Measurements from ENCODE around the gene DDX25.
"Not testable (repeated sequence)": the region's sequence is repeated elsewhere in the genome, so short reads cannot be mapped to it uniquely, and the experiment has no call there.

Gene DDX25

DNA sequence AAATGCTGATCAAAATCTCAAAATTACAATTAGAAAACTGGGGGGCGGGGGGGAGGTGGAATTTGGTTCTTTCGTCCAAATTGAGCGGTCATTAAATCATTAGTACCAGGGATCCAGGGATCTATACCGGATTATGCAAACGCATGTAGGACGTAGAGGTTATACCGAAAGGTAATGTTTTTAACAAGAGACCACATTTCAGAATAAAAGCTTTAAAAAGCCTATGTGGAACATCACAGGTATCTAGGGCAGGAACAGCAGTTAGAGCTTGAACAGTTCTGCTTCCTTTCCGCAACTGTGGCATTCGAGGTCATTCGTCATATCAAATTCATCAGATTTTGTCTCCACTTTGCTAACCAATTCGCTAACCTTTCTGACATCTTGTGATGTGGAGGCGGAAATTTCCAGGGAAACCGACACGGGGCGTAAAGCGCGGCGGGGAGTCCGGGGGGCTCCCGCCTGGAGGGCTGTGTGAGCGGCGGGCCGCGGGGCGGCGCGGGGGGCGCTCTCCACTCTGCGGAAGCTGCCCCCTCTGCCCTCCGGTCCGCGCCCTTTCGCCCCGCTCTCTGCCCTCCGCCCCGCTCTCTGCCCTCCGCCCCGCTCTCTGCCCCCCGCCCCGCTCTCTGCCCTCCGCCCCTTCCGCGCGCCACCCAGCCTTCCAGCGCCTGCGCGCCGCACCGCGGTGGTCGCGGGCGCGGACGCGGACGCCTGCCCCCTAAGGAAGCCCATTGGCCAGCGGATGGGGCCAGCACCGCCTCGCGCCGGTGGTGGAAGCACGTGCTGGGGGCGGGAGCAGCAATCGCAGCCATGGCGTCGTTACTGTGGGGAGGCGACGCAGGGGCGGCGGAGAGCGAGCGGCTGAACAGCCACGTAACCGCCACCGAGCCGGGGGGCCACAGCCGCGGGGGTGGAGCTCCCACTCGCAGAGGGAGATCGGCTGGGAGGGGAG lies at the start of gene DDX25:
DDX25 (plus strand) TSS at position 798 of the 949 bp plus-strand sequence; CDS start at position 808, 10 bp downstream.
- peak; percentile 15 for DNase-seq

DNA sequence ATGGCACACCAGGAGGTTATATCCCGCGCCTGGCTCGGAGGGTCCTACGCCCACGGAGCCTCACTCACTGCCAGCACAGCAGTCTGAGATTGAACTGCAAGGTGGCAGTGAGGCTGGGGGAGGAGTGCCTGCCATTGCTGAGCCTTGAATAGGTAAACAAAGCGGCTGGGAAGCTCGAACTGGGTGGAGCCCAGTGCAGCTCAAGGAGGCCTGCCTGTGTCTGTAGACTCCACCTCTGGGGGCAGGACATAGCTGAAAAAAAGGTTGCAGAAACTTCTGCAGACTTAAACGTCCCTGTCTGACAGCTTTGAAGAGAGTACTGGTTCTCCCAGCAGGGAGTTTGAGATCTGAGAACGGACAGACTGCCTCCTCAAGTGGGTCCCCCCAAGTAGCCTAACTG lies 46.6 kb upstream of the DDX25 start:
- not testable (repeated sequence) for DNase-seq

DNA sequence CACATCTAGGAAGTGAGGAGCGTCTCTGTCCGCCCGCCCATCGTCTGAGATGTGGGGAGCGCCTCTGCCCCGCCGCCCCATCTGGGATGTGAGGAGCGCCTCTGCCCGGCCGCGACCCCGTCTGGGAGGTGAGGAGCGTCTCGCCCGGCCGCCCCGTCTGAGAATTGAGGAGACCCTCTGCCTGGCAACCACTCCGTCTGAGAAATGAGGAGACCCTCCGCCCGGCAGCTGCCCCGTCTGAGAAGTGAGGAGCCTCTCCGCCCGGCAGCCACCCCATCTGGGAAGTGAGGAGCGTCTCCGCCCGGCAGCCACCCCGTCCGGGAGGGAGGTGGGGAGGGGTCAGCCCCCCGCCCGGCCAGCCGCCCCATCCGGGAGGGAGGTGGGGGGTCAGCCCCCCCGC lies 41.5 kb upstream of the DDX25 start:
- DNase-seq, result not testable (repeated sequence)

DNA sequence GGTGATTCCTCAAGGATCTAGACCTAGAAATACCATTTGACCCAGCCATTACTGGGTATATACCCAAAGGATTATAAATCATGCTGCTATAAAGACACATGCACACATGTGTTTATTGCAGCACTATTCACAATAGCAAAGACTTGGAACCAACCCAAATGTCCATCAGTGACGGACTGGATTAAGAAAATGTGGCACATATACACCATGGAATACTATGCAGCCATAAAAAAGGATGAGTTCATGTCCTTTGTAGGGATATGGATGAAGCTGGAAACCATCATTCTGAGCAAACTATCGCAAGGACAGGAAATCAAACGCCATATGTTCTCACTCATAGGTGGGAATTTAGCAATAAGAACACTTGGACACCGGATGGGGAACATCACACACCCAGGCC lies 39.0 kb upstream of the DDX25 start:
- not testable (repeated sequence) for DNase-seq

DNA sequence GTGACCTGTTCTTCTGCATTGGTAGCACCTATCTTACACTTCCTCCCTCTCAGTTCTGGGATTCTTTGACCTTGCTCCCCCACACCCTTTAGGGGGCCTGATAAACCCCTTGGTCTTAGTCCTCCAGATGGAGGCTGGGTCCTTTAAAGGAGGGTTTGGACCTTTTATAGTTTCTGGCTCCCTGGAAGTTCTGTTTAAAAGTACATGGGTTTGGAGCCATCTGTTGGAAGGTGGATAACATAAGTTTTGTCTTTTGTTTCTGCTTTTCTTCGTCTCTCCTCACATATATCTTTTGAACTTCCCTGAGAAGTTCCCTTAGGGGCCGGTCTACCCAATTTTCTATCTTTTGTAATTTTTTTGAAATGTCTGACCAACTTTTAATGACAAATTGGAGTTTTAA lies 34.8 kb upstream of the DDX25 start:
- DNase-seq, result no peak

DNA sequence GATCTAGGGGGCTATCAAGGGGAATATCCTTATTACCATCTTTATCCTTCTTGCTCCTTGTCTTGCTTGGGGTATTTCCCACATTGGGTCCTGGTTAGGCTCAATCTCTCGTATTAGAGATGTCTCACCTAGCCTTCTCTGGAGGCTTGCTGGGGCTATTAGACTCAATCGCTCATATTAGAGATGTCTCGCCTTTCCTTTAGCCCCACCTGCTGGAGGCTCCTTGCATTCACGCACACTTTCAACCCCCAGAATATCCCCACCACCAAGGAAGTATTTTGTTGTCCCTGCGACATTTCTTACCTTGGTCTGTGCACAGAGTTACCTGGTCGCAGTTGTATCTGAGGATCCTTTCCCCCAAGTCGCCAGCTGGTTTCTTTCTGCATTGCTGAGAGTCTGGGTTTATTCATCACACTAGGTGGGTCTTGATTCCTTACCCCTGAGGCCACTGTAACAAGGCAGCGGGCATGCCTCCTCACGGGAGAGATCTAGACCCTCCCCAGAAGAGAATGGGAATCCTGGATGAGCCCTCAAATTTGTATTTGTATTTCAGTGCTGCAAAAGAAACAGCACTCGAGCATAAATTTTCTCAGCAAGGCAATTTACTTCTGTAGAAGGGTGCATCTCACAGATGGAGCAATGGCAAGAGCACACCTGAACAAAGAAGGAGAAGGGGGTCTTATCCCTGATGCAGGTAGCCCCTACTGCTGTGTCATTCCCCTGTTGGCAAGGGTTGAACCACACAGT lies 32.7 kb upstream of the DDX25 start:
- DNase-seq, result peak; percentile 43

DNA sequence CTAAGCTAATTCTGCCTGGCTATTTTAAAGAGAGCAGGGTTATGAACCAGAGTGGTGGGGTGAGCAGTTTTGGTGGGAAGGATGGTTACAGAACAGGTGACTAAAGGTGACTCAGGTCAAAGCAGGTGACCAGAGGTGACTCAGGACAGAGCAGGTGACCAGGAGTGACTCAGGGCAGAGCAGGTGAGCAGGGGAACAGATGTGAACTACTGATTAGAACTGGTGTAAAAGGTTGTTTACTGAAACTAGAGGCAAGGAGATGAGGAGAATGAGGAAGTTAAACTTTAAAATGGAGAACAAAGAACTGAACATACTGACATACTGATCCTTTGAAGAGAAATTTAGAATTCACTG lies 32.2 kb upstream of the DDX25 start:
- no peak for DNase-seq

DNA sequence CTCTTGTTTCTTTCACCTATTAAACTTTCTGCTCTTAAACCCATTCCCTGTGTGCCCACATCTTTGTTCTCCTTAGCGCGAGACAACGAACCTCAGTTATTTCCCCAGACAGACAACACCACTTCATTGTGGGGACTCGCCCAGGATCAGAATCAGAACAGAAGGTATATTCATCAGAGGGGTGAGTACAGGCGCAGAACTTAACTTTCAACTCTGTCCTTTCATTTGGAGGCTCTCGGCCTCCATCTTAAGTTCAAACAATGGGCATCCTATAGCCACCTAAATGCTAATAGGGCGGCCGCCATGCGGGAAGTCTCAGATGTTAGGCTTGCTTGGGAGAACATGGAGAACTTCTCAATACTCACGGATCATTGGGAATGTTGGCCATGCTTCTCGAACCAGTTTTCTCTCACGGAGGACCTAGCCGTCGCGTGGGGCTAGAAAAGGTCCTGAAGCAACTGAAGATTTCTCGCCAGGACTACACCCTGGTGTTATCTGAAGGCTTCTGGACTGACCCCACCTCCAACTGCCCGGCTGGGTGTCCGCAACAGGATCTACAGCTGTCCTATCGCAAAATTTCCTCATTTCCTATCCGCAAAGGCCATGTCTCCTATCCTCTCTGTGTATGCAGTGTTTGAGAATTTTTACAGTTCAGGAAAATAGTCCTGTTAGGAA lies 30.3 kb upstream of the DDX25 start:
- DNase-seq, result no peak

DNA sequence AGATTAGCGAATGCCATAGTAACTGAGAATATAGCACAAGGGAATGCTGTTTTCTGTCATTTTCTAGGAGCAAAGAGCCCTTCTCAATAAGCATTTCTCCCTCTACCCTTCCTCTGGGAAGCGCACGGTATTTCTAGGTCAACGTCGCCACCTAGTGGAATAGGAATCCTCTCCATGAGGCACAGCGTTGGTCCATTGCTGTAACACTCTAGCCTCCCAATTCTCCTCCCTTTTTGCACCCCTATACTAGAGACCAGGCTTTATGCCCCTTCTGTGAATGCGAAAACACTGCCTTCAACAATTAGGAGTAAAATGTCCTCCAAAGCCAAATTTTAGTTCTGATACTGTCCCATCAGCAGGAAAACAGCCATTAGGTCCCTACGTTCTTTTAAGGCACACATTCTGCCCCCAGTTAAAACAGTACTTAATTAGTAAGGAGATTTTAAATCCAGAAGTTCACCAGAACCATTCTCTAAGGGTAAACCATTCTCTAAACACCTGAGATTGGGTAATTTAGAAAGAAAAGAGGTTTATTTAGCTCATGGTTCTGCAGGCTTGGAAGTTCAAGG lies 29.7 kb upstream of the DDX25 start:
- peak; percentile 82 for DNase-seq

DNA sequence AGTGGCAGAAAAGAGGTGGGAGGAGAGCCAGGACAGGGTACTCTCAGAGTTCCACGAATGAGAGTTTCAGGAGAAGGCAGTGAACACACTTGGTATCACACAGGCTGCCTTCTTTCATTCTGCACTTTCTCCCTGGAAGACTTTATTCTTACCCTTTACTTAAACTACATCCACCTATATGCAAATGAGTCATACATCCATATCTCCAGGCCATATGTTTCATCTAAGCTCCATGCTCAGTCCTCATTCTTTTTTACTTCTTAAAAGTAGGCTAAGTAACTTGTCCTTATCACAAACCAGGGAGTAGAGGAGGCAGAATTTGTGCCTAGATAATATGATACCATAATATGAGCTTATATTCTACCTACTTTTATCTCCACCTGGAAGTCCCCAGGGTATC lies 23.0 kb upstream of the DDX25 start:
- no peak for DNase-seq

DNA sequence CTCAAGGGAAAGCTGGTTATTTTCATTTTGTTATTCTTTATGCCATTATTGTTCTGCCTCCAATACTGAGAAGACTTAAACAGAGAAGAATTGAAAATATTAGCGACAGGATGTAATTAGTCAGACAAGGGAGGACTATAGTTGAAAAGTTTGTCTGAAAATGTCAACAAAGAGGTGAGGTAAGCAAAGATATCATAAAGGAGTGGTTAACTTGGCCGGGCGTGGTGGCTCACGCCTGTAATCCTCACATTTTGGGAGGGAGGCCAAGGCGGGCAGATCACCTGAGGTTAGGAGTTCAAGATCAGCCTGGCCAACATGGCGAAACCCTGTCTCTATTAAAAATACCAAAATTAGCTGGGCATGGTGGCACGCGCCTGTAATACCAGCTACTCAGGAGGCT lies 20.9 kb upstream of the DDX25 start:
- DNase-seq, result no peak

DNA sequence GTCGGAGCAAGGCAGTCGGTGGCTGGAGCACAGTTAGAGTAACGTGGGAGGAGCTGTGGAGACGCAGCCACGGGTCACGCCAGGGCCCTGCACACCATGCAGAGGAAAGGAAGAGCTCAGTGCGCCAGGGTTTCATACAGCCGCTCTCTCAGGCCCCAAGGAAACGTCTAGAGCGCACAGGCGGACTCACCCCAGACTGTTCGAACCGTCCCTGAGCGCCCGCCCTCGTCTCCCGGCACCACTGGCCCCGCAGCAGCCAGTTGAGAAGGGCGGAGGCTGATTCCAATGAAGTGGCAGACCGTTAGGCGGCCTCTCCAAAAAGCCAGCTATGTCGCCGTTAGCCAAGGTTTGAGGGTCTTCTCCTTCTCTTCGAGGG lies 17.3 kb upstream of the DDX25 start:
- DNase-seq, result no peak

DNA sequence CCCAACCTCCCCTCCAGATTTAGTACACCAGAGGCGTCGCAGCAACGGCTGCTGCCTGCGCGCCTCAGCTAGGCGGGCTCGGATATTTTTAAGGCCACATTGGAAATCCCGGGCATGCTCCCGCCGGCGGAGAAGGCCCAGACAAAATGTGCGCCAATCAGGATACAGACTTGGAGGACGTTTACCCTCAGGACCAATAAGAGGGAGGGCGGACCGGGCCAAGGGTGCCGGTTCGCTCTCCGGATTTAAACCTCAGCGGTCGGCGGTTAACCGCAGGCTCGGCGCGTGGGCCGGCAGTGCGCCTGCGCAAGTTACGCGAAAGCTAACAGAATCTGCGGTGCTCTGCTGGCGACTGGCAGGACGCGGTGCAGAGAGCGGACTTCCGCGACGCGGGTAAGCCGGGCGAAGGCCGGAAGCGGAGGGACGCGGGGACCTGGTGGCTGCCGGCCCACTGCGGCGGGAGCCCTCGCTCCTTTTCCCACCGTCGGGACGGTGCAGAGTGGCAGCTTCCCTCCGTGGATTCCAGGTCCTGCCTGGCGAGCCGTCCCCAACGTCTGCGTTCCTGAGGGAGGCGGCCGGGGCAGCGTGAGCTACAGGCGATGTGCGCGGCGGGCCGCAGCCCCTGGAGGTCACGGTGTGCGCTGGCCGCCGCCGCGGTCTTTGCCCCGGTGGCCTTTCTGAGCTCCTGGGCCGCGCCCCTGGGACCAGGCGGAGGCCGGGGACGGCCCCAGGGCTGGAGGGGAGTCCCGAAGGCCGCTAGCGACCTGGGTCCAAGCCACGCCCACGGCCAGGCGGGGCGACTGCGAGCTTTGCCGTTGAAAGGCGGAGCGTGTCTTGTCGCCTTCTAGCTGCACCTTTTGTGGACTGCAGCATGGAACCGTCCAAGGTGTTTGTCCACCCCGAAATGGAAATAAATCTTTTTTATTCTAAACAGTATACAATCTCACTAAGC lies 16.7 kb upstream of the DDX25 start, which contains the start of gene HYLS1:
HYLS1 (plus strand) TSS at position 296 of the 952 bp plus-strand sequence. CDS start 11,701 bp downstream, outside the sequence.
- peak; percentile 92 for DNase-seq

DNA sequence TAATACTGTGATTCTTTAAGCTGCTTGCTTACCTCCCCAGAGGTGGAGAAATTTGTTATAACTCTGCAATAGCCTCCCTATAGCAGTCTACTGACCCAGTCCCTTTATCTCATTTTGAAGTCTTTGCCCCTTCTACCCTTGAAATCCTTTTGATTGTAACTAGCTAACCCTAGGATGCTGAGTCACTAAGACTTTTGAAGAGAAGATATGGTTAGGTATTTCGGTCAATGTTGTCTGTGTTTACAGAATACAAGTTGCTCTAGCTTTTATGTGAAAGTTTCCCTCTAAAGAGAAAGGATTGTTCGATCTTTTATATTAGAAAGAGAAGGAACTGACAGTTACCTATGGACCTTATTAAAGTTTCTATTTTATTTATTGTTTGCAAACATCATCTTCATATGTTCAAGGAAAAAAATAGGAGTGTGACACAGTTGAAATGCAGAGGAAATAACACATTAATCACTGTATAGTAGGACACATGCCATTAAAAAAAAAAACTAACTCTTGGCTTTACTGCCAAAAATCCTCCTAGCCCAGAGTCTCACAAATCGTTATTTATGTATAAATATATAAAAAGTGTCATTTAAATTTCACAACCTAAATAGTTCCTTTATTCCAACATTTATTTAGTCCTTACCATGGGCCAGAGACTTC lies 13.7 kb upstream of the DDX25 start:
- DNase-seq, result no peak

DNA sequence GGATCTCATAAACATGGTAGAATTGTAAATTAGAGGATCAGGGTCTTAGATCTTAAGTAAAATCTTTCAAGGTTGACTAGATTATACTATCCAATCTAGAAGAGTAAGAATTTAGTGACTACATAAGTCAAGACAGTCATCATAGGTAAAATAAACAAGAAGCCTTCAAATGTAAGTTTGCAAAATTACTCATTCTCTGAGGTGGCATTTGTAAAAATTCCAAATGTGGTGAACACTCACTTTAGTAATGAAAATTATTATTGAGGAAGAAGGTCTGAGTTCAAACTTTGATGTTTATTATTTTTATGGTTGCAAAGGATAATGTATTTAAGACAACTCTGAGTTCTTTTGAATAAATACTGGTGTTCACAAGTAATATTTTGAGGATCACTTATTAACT lies 12.2 kb upstream of the DDX25 start:
- DNase-seq, result no peak

DNA sequence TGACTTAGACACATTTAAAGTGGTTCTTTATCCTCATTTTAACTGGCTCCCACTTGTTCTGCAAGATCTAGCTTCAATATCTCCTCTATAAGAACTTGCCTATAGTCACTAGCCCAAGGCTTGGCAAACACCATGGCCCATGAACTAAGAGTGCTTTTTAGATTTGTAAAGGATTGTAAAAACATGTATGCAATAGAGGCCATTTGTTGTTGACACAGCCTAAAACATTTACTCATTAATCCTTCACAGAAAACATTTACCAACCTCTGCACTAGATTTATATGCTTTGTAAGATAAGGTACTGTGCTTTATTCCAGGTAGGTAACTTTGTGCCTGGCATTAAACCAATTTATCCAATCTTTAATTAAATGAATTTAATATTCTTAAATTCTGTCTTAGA lies 11.3 kb upstream of the DDX25 start:
- DNase-seq, result no peak

DNA sequence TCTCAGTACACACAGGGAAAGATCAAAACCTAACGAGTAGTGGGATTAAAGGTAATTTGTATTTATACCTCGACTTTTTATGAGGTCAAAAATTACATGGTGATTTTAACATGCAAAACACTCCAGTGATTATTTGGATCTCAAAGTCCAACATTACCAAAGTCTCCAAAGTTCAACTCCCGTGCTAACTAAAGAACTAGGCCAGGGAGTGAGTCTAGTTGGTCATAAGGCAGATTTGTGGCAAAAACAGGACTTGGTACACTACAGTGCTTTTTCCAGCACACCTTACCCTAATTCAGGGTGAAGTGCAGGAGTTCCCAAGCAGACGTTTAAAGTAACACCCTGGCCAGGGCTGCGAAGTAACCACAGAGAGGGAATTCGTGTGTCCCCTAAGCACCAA lies 2.4 kb upstream of the DDX25 start:
- DNase-seq, result no peak

DNA sequence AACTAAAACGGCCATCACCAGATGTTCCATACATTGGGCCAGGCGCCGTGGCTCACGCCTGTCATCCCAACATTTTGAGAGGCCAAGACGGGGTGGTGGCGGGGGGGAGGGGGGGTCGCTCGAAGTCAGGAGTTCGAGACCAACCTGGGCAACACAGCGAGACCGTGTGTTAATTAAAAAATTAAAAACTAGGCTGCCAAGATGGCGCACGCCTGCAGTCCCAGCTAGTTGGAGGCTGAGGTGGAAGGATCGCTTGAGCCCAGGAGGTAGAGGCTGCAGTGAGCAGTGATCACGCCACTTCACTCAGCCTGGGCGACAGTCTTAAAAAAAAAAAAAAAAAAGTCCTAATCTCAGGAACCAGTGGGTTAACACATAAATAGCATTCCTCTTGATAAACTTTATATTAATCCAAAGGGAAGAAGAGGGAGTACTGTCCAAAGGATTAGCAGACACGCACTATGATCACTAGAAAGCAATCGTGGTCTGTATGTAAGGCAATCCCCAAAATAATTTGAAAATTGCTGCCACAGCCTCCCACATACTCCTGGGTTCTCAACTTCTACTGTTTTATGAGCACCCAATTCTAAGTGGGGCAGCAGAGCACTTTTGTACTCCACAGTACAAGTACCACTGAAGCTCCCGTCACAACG lies 1.9 kb upstream of the DDX25 start:
- no peak for DNase-seq

DNA sequence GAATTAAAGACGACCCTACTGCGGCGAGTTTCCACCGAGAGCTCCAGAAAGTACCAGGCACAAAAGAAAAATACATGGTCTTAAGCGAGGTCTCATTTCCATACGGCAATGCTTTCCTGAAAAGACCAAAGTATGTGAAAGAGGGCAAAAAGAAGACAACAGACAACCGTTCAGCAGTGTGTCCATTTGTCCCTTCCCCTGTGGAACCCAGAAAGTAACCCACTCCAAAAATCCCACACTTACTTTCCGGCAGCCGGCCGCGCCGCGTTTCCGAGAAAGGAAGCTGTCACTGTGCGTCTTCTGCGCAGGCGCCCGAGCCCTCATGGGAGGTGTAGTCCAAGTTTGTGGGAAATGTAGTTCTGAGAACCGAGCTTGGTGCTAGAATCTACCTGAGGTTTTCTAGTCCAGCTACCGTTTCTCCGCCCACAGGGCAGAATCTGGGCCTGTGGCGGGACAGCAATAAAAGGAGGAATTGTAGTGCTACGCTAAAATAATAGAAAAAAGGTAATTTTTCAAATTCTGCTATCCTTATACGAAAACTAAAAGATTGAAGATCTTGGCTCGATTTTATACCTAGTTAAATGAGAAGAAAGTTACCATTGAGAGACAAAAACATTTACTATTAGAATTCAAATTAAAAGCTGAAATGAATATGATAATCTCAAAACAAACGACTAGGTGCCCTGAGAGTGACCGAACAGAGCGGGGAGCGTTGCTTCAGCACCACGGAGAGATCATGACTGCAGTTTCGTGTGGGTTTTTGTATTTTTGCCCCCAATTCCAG lies 1.2 kb upstream of the DDX25 start, which contains the start of gene PUS3:
PUS3 (minus strand) TSS at position 280 of the 784 bp plus-strand sequence. CDS start 6,922 bp downstream, outside the sequence.
- DNase-seq, result peak; percentile 96

DNA sequence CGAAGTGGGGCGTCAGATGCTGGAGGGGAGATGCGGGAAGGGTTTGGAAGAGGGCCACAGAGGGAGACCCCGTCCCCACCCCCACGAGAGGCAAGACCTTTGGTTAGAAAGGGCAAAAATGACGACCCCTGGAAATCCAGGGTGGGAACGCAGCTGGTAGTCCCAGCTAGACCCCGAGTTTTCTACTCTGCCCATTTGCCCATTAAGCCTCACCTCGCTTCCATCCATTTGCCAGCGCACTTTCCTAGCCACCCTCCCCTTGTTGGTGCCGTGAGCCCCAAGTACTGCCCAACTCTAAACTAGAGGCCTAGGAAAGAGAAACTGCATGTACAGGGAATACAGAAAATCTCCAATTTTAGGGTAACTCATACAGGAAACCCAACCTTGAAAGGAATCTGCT lies 370 bp downstream of the DDX25 start:
- DNase-seq, result no peak
